NCI-H345 (cell line): Measurements from ENCODE around the gene POMC.
"Not testable (repeated sequence)": the region's sequence is repeated elsewhere in the genome, so short reads cannot be mapped to it uniquely, and the experiment has no call there.

Source experiments
- DNase-seq: peaks from one replicate; lab custom pipeline; 2025; lab: John Stamatoyannopoulos, UW

POMC gene

GRCh38 chr2:25168256-25169072 lies at the start of gene POMC:
TSS of gene POMC (minus strand) at chr2:25168580. CDS start at chr2:25164772, 3,808 bp downstream.
- peak; percentile 42 for DNase-seq

- no peak for DNase-seq
These were observed 49.7 kb upstream of the POMC start for GRCh38 chr2:25218100-25218499.

GRCh38 chr2:25215948-25216679 lies 47.7 kb upstream of the POMC start:
- DNase-seq: no peak

GRCh38 chr2:25215232-25215631 lies 46.9 kb upstream of the POMC start:
- no peak for DNase-seq

- no peak for DNase-seq
These were observed 44.8 kb upstream of the POMC start for GRCh38 chr2:25213229-25213628.

GRCh38 chr2:25210923-25211322 lies 42.5 kb upstream of the POMC start:
- DNase-seq: not testable (repeated sequence)

- DNase-seq: no peak
These were observed 38.7 kb upstream of the POMC start for GRCh38 chr2:25207078-25207545.

GRCh38 chr2:25204190-25204838 lies 35.9 kb upstream of the POMC start:
- DNase-seq: no peak

- no peak for DNase-seq
These were observed 33.9 kb upstream of the POMC start for GRCh38 chr2:25202275-25202674.

- DNase-seq: no peak
These were observed 33.4 kb upstream of the POMC start for GRCh38 chr2:25201794-25202193.

GRCh38 chr2:25201265-25201664 lies 32.9 kb upstream of the POMC start:
- DNase-seq: no peak

GRCh38 chr2:25198576-25198975 lies 30.2 kb upstream of the POMC start:
- DNase-seq: no peak

GRCh38 chr2:25198209-25198525 lies 29.8 kb upstream of the POMC start:
- no peak for DNase-seq

GRCh38 chr2:25197336-25198208 lies 29.2 kb upstream of the POMC start:
- no peak for DNase-seq

- DNase-seq: no peak
These were observed 26.3 kb upstream of the POMC start for GRCh38 chr2:25194576-25195122.

- peak; percentile 47 for DNase-seq
These were observed 22.2 kb upstream of the POMC start for GRCh38 chr2:25190536-25190935.

GRCh38 chr2:25188405-25188804 lies 20.0 kb upstream of the POMC start:
- DNase-seq: no peak

- no peak for DNase-seq
These were observed 19.5 kb upstream of the POMC start for GRCh38 chr2:25187729-25188350.

- DNase-seq: no peak
These were observed 15.9 kb upstream of the POMC start for GRCh38 chr2:25184254-25184653.

- DNase-seq: no peak
These were observed 10.6 kb upstream of the POMC start for GRCh38 chr2:25178976-25179375.

- no peak for DNase-seq
These were observed 8.8 kb upstream of the POMC start for GRCh38 chr2:25177211-25177611.
